Epithelial cell of prostate (primary cell): ENCODE data around the gene FGD5.

Experiments used
- DNase-seq: peaks from one replicate; pipeline ENCODE4 v3.0.0-alpha.2; 2011; ENCODE audit warnings: low read depth, low spot score
- H3K27ac ChIP-seq: fragments of 450-650 bp; 2 replicates; pipeline ENCODE4 v1.5.1; 2017; ENCODE audit warnings: mild to moderate bottlenecking

Gene FGD5

DNA sequence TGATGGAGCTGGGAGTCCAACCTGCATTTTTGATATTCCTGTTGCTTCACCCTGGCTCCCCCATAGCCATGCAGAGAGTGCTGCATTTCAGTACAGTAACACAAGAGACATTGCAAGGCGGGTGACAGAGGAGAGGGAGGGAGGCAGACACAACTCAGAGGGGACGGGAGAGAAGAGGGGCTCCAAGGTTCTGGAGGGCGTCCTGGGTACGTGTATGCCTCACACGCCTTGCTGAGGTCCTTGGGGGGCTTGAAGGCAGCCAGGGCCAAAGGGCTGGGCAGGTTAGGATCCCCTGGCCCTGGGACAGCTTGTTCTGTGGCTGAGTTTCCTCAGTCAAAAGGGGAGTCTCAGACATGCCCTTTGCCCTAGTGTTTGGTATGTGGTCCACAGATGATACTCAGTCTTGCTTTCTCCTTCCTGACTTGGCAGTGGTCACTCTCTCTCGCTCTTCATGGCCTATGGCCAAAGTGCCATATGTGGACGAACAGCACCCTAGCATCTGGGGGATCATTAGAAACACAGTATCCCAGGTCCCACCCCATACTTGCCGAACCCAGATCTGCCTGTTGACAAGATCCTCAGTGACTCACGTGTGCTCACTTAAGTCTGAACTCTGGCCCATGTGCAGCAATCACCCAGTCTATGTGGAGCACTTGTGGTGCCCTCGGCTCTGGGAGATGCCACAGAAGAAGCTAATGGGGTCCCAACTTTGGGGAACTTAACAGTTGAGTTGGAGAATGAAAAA is 52.9 kb downstream of the FGD5 start:
- H3K27ac ChIP-seq = no peak overlapping the region
- no peak for DNase-seq

DNA sequence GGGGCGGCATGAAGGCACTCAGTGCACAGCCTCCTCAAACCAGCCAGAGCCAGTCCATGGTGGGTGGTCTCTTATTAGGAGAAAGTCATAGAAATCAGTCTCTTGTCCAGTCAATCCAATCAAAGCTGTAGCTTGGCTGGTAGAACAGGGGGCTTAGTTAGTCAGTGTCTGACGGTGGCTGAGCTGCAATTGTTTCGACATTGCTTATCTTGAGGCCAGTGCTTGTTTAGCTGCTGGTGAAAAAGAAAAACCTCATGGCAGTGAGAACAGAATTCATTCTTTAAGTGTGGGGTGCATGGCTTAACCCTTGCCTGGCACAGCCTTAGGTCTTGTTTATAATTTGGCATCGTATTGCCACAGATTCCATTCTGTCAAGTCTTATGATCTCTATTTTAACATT is 53.9 kb downstream of the FGD5 start:
- H3K27ac ChIP-seq = no peak overlapping the region
- no peak for DNase-seq

DNA sequence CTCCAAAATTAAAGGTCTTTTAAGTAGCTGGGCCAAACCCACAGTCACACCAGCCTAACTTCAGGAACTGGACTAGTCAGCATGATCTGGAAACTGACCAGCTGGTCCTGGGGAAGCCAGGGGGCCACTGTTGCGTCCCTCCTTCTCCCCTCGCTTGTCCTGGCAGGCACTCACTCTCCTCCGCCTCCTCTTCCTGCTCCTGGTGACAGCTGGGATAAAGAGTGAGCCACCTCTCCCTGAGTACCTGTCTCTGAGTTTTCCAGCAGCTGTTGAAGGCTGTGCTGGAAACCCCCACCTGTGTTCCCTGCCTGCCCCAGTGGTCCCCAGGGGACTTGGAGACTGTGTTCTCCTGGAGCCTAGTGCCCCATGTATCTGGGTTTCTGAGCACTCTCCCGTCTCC is 56.0 kb downstream of the FGD5 start:
- no peak for DNase-seq
- H3K27ac ChIP-seq = no peak overlapping the region

DNA sequence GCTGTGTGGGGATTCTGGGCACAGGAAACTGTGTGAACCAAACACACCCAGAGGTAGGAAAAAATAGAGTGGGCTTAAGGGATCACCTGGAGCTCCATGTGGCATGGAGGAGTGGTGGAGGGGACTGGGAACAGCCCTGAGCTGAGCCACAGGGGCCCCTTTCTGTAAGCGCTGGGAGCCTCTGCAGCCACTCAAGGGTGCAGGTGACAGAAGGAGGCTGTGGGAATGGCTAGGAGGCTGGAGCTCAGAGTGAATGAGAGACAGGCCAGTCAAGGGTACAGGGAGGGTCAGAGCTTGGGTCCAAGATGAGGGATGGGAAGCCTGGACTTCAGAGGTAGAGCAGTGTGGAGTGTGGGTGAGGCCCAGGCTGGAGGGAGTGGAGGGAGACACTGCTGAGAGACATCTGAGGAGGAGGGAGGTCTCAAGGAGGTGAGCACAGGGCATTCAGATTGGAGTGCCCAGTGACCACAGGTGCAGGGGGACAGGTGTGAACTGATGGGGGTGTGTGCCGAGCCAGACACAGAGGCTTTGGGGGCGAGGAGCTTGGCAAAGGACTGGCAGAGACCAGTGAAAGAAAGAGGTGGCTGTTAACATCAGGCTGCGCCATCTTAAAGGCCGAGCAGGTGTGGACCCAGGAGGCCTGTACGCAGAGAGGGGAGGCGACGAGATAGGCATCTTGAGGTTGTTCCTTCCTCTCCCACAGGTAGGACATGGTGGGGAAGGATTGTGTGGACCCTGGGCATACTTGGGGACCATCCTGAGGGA is 56.8 kb downstream of the FGD5 start:
- no peak overlapping the region for H3K27ac ChIP-seq
- no peak for DNase-seq

DNA sequence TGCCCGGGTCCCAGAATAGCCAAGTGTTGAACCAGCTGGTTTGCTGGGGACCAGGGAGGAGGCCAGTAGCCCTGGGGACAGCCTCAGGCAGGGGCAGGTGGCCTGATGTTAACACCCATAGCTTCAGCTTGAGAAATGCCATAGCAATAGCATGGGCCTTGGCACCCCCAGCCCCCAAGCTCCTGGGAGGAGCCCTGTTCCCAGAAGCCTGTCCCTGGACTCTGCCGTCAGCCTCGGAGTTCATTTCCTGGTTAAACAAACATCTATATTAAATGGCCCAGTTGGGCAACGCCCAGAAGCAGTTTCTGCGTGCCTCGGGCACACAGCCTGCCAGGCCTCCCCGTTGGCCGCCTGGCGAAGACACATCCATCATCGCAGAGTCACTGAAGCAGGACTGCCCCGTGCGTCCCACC is 58.2 kb downstream of the FGD5 start:
- DNase-seq = peak; percentile 33
- H3K27ac ChIP-seq = no peak overlapping the region

DNA sequence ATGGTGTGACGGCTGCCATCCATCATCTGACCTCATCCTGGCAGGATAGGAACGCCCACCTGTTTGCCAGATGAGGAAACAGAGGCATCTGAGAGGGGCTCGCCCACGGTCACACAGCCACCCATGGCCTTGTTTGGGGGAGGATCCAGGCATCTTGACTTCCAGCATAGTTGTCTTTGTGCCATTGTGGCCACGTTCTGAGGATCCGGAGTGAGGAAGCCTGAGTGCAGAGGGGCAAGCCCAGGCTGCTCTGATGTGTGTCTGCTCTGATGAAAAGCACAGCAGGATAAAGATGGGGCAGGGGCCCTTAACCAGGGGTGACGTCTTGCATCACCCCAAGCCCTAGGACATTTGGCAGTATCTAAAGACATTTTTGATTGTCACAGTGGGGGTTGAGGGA is 58.7 kb downstream of the FGD5 start:
- no peak overlapping the region for H3K27ac ChIP-seq
- DNase-seq = no peak

DNA sequence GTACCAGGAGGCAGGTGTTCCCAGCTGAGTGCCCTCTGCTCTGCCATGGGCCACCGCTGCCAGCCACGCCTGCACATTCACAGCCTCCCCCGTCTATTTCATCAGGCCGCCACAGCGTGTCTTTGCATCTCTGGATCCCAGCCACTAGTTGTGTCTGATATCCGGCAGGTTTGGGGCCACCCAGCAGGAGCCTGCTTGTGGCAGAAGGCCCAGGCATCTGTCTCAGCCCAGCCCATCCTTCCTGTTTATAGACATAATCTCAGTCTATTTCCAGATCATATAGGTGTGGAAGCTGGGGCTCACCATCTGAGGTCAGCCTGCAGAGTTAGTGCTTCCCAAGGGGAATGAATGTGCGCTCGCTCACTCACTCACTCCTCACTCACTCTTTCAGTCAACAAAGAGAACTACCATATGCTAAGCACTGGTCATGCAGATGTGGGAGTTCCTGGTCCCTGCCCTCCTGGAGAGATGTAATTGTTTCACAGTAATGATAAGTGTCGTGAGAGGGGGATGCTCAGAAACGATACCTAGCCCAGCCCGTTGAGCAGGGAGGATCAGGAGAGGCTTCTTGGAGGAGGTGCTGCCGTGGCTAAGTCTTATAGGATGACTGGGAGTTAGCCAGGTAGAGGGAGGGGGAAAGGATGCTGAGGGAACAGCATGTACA is 60.6 kb downstream of the FGD5 start:
- DNase-seq = no peak
- H3K27ac ChIP-seq = no peak overlapping the region

DNA sequence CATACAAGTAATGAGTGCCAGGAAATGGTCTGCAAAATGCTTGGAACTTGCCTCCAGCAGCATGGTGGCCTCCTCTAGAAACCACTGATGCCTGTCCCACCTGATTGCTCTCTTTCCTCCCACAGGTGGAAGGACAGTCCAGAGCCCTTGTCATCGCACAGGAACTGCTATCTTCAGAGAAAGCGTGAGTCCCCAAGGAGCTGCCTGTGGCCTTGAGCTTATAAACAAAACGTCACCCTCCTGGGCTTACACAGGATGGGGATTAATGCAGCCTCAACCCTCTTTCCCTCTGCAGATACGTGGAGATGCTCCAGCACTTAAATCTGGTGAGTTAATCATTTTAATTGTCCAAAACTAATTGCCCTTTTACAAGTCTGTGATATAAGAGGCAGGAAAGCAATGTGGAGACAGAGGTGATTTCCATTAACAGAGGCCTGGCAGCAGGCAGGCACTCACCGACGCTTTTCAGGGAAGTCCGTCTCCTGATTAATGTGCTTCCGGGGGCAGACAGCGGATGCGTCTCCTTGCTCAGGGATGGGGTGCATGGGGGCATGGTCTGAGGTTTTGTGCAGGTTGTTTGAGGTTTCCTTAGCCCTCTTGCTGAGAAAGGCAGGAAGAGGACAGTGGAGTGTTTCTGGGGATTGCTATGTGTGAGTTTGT is 61.8 kb downstream of the FGD5 start:
- no peak overlapping the region for H3K27ac ChIP-seq
- DNase-seq = no peak

DNA sequence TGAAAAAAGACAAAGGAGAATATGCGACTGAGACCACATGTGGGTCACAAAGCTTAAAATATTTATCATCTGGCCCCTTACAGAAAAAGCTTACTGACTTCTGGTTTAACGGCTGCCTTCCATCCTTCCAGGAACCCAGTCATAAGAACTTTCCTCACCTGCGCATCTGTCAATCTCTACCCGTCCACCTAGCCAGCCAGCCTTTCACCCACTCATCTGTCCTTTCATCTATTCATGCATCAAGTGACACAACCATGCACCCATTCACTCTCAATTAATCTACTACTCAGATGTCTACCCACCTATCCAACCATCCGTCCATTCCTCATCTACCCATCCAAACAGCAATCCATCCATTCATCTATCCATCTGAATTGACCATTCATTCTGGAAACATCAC is 64.5 kb downstream of the FGD5 start:
- DNase-seq = no peak
- H3K27ac ChIP-seq = no peak overlapping the region

DNA sequence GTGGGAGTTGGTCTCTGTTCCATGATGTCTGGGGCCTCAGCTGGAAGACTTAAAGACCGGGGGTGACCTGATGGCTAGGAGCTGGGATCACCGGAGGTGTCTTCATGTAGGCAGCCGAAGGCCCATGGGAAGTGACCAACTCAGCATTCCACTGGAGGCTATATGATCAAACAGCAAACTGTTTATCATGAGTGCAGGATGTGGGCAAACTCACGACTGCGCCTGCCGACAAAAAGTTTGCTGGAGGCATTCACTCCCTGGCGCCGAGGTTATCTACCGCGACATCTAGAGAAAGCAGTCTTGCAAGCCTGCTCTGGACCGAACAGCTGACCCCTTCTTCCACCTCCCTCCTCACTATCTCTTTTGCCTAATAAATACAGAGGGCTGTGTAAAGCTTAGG is 65.9 kb downstream of the FGD5 start:
- DNase-seq = no peak
- H3K27ac ChIP-seq = no peak overlapping the region

DNA sequence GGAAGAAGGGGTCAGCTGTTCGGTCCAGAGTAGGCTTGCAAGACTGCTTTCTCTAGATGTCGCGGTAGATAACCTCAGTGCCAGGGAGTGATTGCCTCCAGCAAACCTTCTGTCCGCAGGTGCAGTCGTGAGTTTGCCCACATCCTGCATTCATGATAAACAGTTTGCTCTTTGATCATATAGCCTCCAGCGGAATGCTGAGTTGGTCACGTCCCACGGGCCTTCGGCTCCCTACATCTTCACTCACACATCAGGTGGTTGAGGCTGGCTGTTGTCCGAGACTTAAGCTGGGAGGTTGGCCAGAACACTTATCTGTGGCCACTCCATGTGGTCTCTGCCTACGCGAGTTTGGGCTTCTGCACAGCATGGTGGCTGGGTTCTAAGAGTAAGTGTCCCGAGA is 66.5 kb downstream of the FGD5 start:
- no peak for DNase-seq
- no peak overlapping the region for H3K27ac ChIP-seq

DNA sequence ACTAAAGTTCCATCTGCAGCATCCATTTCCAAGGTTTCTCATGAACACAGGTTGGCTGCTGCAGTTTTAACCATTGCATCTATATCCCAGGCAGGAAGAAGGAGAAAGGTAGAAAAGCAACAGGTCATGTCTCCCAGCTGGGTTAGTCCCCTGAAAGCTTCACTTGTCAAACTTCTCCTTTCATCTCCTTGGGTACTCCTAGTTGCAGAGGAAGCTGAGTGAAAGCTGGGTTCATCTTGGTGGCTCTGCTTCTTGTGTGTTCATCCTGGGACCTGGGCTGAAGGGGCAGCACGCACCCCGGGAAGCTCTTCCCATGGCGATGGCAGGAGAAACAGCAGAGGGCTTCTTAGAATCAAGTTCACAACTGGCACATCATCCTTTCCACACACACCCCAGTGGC is 67.3 kb downstream of the FGD5 start:
- DNase-seq = no peak

DNA sequence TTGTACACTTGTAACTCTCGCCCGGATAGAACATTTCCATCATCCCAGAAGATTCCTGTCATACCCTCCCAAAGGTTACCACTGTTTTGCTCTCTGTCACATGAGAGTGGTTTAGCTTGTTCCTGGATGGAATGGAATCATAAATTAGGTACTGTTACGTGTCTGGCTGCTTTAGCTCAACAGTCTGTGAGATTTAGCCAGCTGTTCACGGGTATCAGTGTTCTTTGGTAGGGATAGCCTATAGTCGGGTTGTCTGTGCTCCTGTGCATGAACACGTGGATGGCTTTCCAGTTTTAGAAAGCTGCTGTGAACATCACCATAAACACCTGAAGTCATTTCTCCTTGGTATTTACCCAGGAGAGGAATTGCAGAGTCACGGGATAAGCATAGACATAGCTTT is 70.4 kb downstream of the FGD5 start:
- DNase-seq = no peak
- H3K27ac ChIP-seq = no peak overlapping the region

More for the DNA sequence above, 67.3 kb downstream of the FGD5 start:
- no peak overlapping the region for H3K27ac ChIP-seq

DNA sequence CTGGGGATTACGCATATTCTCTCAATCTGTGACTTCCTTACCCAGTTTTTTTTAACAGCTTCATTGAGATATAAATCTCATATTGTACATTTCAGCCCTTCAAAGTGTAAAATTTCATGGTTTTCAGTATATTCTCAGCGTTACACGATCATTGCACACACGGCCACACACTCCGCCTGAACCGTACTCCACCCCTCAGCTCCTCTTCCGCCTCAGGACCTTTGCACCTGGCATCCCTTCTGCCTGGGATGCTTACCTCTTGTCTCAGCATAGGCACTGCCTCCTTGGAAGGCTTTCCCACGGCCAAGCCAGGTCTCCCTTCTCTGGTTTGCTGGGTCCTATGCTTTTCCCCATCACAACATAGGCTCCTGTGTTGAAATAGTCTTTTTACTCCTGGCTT is 71.2 kb downstream of the FGD5 start:
- no peak overlapping the region for H3K27ac ChIP-seq
- no peak for DNase-seq

DNA sequence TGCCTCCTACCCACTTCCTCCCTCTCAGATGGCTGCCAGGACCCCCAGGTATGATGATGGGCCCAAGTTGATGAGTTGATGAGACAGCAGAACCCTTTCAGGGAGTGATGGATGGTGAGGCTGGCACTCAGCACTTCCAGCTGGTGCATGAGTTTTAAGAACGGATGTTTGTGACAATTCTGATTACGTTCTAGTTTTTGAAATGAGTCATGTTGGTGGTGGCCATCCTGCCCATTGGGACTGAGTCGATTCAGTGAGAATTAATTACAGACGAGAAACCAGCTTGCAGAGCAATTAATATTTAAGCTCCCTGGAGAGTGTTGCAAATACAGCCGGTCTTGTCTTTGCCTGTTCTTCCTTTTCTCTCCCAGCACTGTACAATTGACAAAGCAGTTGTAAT is 71.7 kb downstream of the FGD5 start:
- H3K27ac ChIP-seq = no peak overlapping the region
- DNase-seq = no peak

DNA sequence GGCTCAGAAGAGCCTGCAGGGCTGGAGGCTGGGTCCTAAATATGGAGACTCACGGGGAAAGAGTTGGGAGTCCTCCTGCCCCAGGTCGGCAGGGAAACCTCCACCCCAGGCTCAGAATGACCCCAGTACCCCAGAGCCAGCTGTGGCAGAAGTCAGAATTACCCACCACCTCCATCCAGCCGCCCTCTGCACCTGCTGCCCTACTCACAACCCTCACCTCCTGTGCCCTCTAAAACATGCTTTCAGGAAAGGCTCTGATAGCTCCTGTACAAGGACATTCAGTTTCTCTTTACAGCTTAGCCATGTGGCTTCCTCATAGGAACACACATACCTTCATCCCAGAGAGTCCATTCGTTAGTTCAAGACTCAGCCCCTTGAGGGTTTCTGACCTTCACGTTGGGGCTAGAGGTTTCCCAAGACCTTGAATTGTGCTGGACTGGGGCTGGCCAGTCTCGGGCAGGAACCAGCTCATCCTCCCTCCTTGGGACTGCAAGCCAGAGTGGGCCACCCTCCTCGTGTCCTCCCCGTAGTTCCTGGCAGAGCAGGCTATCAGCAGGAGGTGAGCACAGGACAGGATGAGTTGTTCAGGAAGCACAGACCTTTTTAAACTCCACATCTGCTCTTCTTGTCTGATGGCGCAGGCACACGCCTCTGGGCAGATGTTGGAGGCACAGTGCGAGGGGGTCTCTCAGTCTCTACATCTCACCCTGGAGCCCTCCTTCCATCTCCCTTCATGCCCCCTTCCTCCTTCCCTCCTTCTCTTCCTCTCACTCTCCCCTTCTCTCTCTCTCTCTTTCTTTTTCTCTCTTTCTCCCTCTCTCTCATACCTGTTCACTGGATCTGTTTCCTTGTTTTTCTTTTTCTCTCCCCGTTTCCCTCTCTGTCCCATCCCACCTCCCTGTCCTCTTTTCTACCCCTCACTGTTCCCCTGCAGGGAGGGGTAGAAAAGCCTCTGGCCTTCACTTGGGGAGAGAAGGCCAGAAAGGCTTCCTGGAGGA is 72.7 kb downstream of the FGD5 start:
- no peak for DNase-seq

DNA sequence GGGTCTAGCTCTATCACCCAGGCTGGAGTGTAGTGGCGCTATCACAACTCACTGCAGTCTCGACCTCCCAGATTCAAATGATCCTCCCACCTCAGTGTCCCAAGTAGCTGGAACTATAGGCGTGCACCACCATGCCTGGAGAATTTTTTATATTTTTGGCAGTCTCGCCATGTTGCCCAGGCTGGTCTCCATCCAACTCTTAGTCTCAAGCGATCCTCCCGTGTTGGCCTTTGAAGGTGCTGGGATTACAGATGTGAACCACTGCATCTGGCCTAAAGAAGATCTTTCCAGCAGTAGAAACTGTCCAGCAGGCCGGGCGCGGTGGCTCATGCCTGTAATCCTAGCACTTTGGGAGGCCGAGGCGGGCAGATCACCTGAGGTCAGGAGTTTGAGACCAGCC is 73.5 kb downstream of the FGD5 start:
- DNase-seq = no peak
- no peak overlapping the region for H3K27ac ChIP-seq

More for the DNA sequence above, 72.7 kb downstream of the FGD5 start:
- H3K27ac ChIP-seq = no peak overlapping the region

DNA sequence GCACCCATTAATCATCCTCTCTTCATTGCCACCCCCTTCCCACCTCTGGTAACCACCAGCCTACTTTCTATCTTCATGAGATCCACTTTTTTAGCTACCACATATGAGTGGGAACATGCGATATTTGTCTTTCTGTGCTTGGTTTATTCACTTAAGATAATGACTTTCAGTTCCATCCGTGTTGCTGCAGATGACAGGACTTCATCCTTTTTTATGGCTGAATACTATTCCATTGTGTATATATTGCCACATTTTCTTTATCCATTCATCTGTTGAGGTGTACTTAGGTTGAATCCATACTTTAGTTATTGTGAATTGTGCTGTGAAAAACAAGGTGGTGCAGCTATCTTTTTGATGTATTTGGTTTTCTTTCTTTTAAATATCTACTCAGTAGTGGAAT is 75.3 kb downstream of the FGD5 start:
- DNase-seq = no peak
- no peak overlapping the region for H3K27ac ChIP-seq

DNA sequence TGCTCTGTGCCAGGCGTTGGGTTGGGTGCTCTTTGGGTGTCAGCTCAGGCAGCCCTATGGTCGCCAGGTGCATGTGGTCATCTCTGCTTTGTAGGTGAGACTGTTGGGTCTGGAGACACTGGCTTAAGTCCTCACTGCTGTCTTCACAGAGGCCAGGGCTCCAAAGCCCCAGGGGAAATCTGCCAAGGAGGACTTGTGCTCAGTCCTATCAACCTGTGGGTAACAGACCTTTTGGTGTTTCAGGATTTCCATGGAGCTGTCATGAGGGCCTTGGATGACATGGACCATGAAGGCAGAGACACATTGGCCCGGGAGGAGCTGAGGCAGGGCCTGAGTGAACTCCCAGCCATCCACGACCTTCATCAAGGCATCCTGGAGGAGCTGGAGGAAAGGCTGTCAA is 78.5 kb downstream of the FGD5 start:
- DNase-seq = no peak
- H3K27ac ChIP-seq = no peak overlapping the region

DNA sequence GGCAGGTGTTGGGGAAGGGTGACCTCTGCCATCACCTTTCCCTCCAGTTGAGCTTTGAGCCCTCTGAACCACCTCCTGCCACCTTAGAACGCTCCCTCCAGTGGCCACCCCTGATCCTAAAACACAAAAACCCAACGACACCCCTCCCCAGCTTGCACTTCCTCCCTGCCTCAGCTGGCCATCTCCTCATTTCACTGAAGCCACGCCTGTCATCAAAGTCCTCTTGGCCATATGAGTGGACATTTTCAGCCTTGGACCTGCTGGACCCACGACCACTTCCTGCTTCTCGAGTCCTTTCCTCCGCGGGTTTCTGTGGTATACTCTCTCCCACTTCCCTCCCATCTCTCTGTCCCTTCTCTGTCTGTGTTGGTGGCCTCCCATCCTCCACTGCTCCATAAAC is 80.2 kb downstream of the FGD5 start:
- no peak overlapping the region for H3K27ac ChIP-seq
- no peak for DNase-seq
